HepG2 (cell line): ENCODE measurements around the gene PPFIA3. TPM values are rescaled to one million over a fixed set of nuclear protein-coding genes. Genes with fewer than 3 reads are reported as not detected.

Experiments used
- ARID2 ChIP-seq: sonication (generic); formaldehyde crosslinking; IDR thresholded peaks from 2 replicates; pipeline ENCODE4 v1.8.1; 2022; ENCODE audit warnings: mild to moderate bottlenecking, missing genetic modification reagents, borderline replicate concordance
- ESRRA ChIP-seq: sonication (generic); formaldehyde crosslinking; IDR thresholded peaks from 2 replicates; pipeline ENCODE4 v1.5.1; 2020; ENCODE audit warnings: mild to moderate bottlenecking, low read depth, missing genetic modification reagents
- KDM5B ChIP-seq: sonication (generic); formaldehyde crosslinking; IDR thresholded peaks from 2 replicates; pipeline ENCODE4 v1.4.0; 2020; ENCODE audit warnings: missing genetic modification reagents, mild to moderate bottlenecking, borderline replicate concordance
- LCORL ChIP-seq, 2 experiments: fragments of 450-650 bp in 1 of 2; sonication (generic) in 1 of 2; formaldehyde crosslinking in 1 of 2; IDR thresholded peaks; 2 replicates each; pipeline versions ENCODE4 v1.5.0 to v1.6.1; 2017 to 2020; ENCODE audit warnings: antibody characterized with exemption in 1 of 2, missing genetic modification reagents in 1 of 2
- MIER2 ChIP-seq: IDR thresholded peaks from 2 replicates; pipeline ENCODE4 v1.6.1; 2016; ENCODE audit warnings: missing biosample characterization, missing genetic modification reagents
- MXI1 ChIP-seq: IDR thresholded peaks from 3 replicates; pipeline ENCODE4 v1.6.1; 2012; ENCODE audit warnings: low read depth, low read length, inconsistent platforms, borderline replicate concordance
- PATZ1 ChIP-seq: sonication (generic); formaldehyde crosslinking; IDR thresholded peaks from 2 replicates; pipeline ENCODE4 v1.4.0; 2020; ENCODE audit warnings: missing genetic modification reagents
- RAD21 ChIP-seq: fragments of 450-650 bp; formaldehyde crosslinking; IDR thresholded peaks from 2 replicates; pipeline ENCODE4 v1.5.0; 2020; ENCODE audit warnings: mild to moderate bottlenecking
- SOX13 ChIP-seq, 3 experiments: fragments of 450-650 bp in 1 of 3; sonication (generic) in 1 of 3; formaldehyde crosslinking in 1 of 3; IDR thresholded peaks in 2 of 3; conservative IDR thresholded peaks in 1 of 3; 2 replicates each; pipeline versions ENCODE4 v1.5.0 to v1.6.1; 2016 to 2020; ENCODE audit warnings: antibody characterized with exemption in 1 of 3, mild to moderate bottlenecking in 1 of 3, missing compliant biosample characterization in 1 of 3, missing genetic modification reagents in 1 of 3, moderate library complexity in 1 of 3
- TCF7 ChIP-seq: sonication (generic); IDR thresholded peaks from 2 replicates; pipeline ENCODE4 v1.6.1; 2016; ENCODE audit warnings: antibody characterized with exemption, low read depth
- TFDP2 ChIP-seq: sonication (generic); formaldehyde crosslinking; IDR thresholded peaks from 2 replicates; pipeline ENCODE4 v1.4.0; 2020; ENCODE audit warnings: missing genetic modification reagents
- TSC22D2 ChIP-seq: sonication (generic); formaldehyde crosslinking; IDR thresholded peaks from 2 replicates; pipeline ENCODE4 v1.5.1; 2020; ENCODE audit warnings: missing genetic modification reagents, mild to moderate bottlenecking, borderline replicate concordance
- ZHX1 ChIP-seq: sonication (generic); formaldehyde crosslinking; IDR thresholded peaks from 2 replicates; pipeline ENCODE4 v1.8.1; 2022; ENCODE audit warnings: low read depth, mild to moderate bottlenecking, missing genetic modification reagents
- ZMYM3 ChIP-seq: sonication (generic); formaldehyde crosslinking; IDR thresholded peaks from 2 replicates; pipeline ENCODE4 v1.5.1; 2020; ENCODE audit warnings: mild to moderate bottlenecking, missing genetic modification reagents
- ZMYM4 ChIP-seq: sonication (generic); formaldehyde crosslinking; IDR thresholded peaks from 2 replicates; pipeline ENCODE4 v1.8.1; 2023; ENCODE audit warnings: mild to moderate bottlenecking, missing genetic modification reagents
- ZNF234 ChIP-seq: sonication (generic); formaldehyde crosslinking; conservative IDR thresholded peaks from 2 replicates; pipeline ENCODE4 v1.5.1; 2020; ENCODE audit warnings: mild to moderate bottlenecking, missing genetic modification reagents
- ZNF562 ChIP-seq: sonication (generic); formaldehyde crosslinking; IDR thresholded peaks from 2 replicates; pipeline ENCODE4 v1.8.0; 2022; ENCODE audit warnings: missing genetic modification reagents, borderline replicate concordance
- ZNF597 ChIP-seq: sonication (generic); formaldehyde crosslinking; IDR thresholded peaks from 2 replicates; pipeline ENCODE4 v1.5.0; 2020; ENCODE audit warnings: missing genetic modification reagents
- ZNF615 ChIP-seq: sonication (generic); formaldehyde crosslinking; IDR thresholded peaks from 2 replicates; pipeline ENCODE4 v1.5.0; 2020; ENCODE audit warnings: mild to moderate bottlenecking, missing genetic modification reagents, borderline replicate concordance
- ZNF761 ChIP-seq: sonication (generic); formaldehyde crosslinking; conservative IDR thresholded peaks from 2 replicates; pipeline ENCODE4 v1.4.0; 2020; ENCODE audit warnings: mild to moderate bottlenecking, missing genetic modification reagents
- ZNF790 ChIP-seq: sonication (generic); formaldehyde crosslinking; IDR thresholded peaks from 2 replicates; pipeline ENCODE4 v1.8.0; 2022; ENCODE audit warnings: missing genetic modification reagents, mild to moderate bottlenecking, borderline replicate concordance
- polyA plus RNA-seq, 8 experiments: library from polyadenylated mRNA; depleted of rRNA in 3 of 8; stranded (reverse) in 7 of 8; unstranded in 1 of 8; fragments of >200 nt; fragmentation: Illumina TruSeq in 4 of 8; extraction: Trizol in 4 of 8; gene quantifications; 2 replicates each; pipeline versions ENCODE4 v1.2.1 to v1.2.3, GENCODE V29; 2011 to 2016; ENCODE audit warnings: low read depth in 4 of 8, missing spikeins in 1 of 8, mixed read lengths in 1 of 8; ENCODE audit not compliant: insufficient read depth in 1 of 8
- total RNA-seq, 5 experiments: library from RNA; depleted of rRNA; stranded (reverse); fragments of >200 nt; fragmentation: Illumina TruSeq; extraction: Trizol; gene quantifications; 2 replicates each; pipeline ENCODE4 v1.2.3, GENCODE V29; 2016; ENCODE audit warnings: low read depth in 1 of 5

PPFIA3 gene
- total and polyA plus RNA-seq, 2 of the 13 experiments (the other 11 are each of a cell fraction or from before 2014, with no cell fraction given) = 6.7 to 8.6 TPM

GRCh38 chr19:49113762-49114629 is 5.3 kb upstream of the PPFIA3 start, which contains the start of gene LIN7B (continued):
- no peak; the same call in 1 of the 2 replicates for TF ChIP-seq RAD21
- peak; percentile 81; the same call in 1 of the 2 replicates for TF ChIP-seq KDM5B (CRISPR knock-in tag)
- TF ChIP-seq PATZ1 (CRISPR knock-in tag) = peak; percentile 67; the same call in 1 of the 2 replicates
- TF ChIP-seq ZHX1 (CRISPR knock-in tag) = no peak
- 0 out of 2 replicates have a peak, but pooled peaks have one; percentile 46 for TF ChIP-seq TSC22D2
- TF ChIP-seq ZNF562 = no peak
- no peak for TF ChIP-seq ESRRA (CRISPR knock-in tag)
- TF ChIP-seq ZMYM3 (CRISPR knock-in tag) = 0 out of 2 replicates have a peak, but pooled peaks have one; percentile 42
- TF ChIP-seq ZNF234 (CRISPR knock-in tag) = no peak
- TF ChIP-seq ARID2 (CRISPR knock-in tag) = no peak
- TF ChIP-seq ZNF597 (CRISPR knock-in tag) = no peak
- TF ChIP-seq ZNF761 = no peak
- TF ChIP-seq MIER2 (CRISPR knock-in tag) = 0 out of 2 replicates have a peak, but pooled peaks have one; percentile 48
- no peak for TF ChIP-seq LCORL (IDR thresholded peaks at IDR 0.05)
- TF ChIP-seq LCORL (CRISPR knock-in tag; IDR thresholded peaks at IDR 0.05) = peak; percentile 26; the same call in 1 of the 2 replicates
- TF ChIP-seq TCF7 = no peak
- peak; percentile 64; the same call in 1 of the 3 replicates for TF ChIP-seq MXI1
- TF ChIP-seq TFDP2 (CRISPR knock-in tag) = no peak
- TF ChIP-seq ZNF790 (CRISPR knock-in tag) = peak; percentile 66; the same call in 1 of the 2 replicates
- peak; percentile 65 for TF ChIP-seq ZMYM4 (CRISPR knock-in tag)
- no peak for TF ChIP-seq SOX13 (IDR thresholded peaks at IDR 0.05)
- TF ChIP-seq SOX13 (CRISPR knock-in tag; conservative IDR thresholded peaks at IDR 0.05 in 1 of 2, IDR thresholded peaks at IDR 0.05 in 1 of 2) = no peak
- no peak for TF ChIP-seq ZNF615 (CRISPR knock-in tag)
